HG03135 (cell line): ENCODE results near the gene GALNT2.

Experiments used
- ATAC-seq: cut with Tn5 transposase; IDR thresholded peaks from one replicate; pipeline ENCODE4 v1.9.1; 2021; ENCODE audit warnings: mild to moderate bottlenecking, moderate library complexity; ENCODE audit not compliant: unreplicated experiment

Gene GALNT2

DNA sequence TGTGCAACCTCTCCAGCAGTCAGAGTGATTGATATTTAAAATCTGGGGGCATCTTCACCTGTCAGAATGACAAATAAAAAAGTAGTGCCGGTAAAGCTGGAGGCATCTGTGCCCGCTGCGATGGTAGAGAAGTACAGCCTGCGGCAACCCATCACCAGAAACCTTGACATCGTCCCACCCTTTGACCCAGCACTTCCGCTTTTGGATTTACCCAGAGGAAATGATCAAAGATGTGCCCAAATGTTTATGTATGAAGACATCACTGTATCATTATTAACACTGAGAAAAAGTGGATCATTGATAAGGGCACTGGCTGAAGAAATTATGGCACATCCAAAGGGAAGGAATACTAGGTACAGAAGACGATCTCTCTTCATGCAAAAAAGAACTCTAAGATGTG is 263.1 kb downstream of the GALNT2 start:
- no peak for ATAC-seq
